Endometrium (tissue), 2 donors: ENCODE measurements around the gene TMPO.
"Not testable (repeated sequence)": the region's sequence is repeated elsewhere in the genome, so short reads cannot be mapped to it uniquely, and the experiment has no call there.

Source experiments
- FAIRE-seq: peaks from 2 replicates; lab custom pipeline; 2012; peaks lifted over from hg19 to GRCh38; lab: Jason Lieb, UNC
- donor health status: control.
- donor health status: control.

The TMPO gene

GRCh38 chr12:98515287-98516110 is at the start of gene TMPO:
Gene TMPO, plus strand, starts transcription at chr12:98515590. Its CDS starts 278 bp downstream, at chr12:98515868.
- peak; percentile 62 for FAIRE-seq

GRCh38 chr12:98465950-98466602 is 49.3 kb upstream of the TMPO start:
- no peak for FAIRE-seq

GRCh38 chr12:98466640-98467400 is 48.6 kb upstream of the TMPO start:
- FAIRE-seq, result no peak

- no peak for FAIRE-seq
Observed at GRCh38 chr12:98469109-98469508, 46.3 kb upstream of the TMPO start.

GRCh38 chr12:98470469-98471082 is 44.8 kb upstream of the TMPO start:
- no peak for FAIRE-seq

- no peak for FAIRE-seq
Observed at GRCh38 chr12:98471085-98471484, 44.3 kb upstream of the TMPO start.

GRCh38 chr12:98475565-98475908 is 39.9 kb upstream of the TMPO start:
- no peak for FAIRE-seq

GRCh38 chr12:98478606-98479005 is 36.8 kb upstream of the TMPO start:
- no peak for FAIRE-seq

- no peak for FAIRE-seq
Observed at GRCh38 chr12:98483621-98484503, 31.5 kb upstream of the TMPO start.

GRCh38 chr12:98485792-98486340 is 29.5 kb upstream of the TMPO start:
- no peak for FAIRE-seq

- not testable (repeated sequence) for FAIRE-seq
Observed at GRCh38 chr12:98488416-98488815, 27.0 kb upstream of the TMPO start.

- FAIRE-seq, result no peak
Observed at GRCh38 chr12:98489176-98489575, 26.2 kb upstream of the TMPO start.

- FAIRE-seq, result peak; percentile 92
Observed at GRCh38 chr12:98490501-98491453, 24.6 kb upstream of the TMPO start.

- FAIRE-seq, result no peak
Observed at GRCh38 chr12:98492580-98493140, 22.7 kb upstream of the TMPO start.

- FAIRE-seq, result not testable (repeated sequence)
Observed at GRCh38 chr12:98501266-98501629, 14.1 kb upstream of the TMPO start.

GRCh38 chr12:98503342-98503591 is 12.1 kb upstream of the TMPO start:
- FAIRE-seq, result peak; percentile 50

GRCh38 chr12:98503592-98504367 is 11.6 kb upstream of the TMPO start:
- FAIRE-seq, result no peak

GRCh38 chr12:98504368-98504617 is 11.1 kb upstream of the TMPO start:
- no peak for FAIRE-seq

- no peak for FAIRE-seq
Observed at GRCh38 chr12:98509063-98509462, 6.3 kb upstream of the TMPO start.

- FAIRE-seq, result not testable (repeated sequence)
Observed at GRCh38 chr12:98511806-98512205, 3.6 kb upstream of the TMPO start.
